Stimulated activated memory B cell treated with anti-CD40 and anti-IgM and Interleukin-4, amounts not matched to agents 10 μg/mL and 1 μg/mL and 100 μg/mL, for 72 hours (primary cell): ENCODE measurements around the gene DUS1L.

Source experiments
- ATAC-seq: fragments of 150-1000 bp; cut with Tn5 transposase; 2 replicates; pipeline ENCODE4 v1.10.0; 2021
- H3K27ac Mint-ChIP-seq: one replicate; pipeline ENCODE4 v1.8.0; 2022; ENCODE audit warnings: mild to moderate bottlenecking, mixed read lengths
- H3K27me3 Mint-ChIP-seq: one replicate; pipeline ENCODE4 v1.8.0; 2022; ENCODE audit warnings: mixed read lengths
- H3K36me3 Mint-ChIP-seq: one replicate; pipeline ENCODE4 v1.8.0; 2022; ENCODE audit warnings: mixed read lengths
- H3K4me1 Mint-ChIP-seq: one replicate; pipeline ENCODE4 v1.8.0; 2022; ENCODE audit warnings: mixed read lengths
- H3K4me3 Mint-ChIP-seq: one replicate; pipeline ENCODE4 v1.8.0; 2022; ENCODE audit warnings: mild to moderate bottlenecking, moderate library complexity, mixed read lengths
- H3K9me3 Mint-ChIP-seq: one replicate; pipeline ENCODE4 v1.8.0; 2022; ENCODE audit warnings: mixed read lengths

DUS1L gene

GRCh38 chr17:82094931-82095776 lies 29.6 kb upstream of the DUS1L start:
- H3K4me3 Mint-ChIP-seq = no peak overlapping the region
- no peaks in the 10 kb centered on the region for H3K9me3 Mint-ChIP-seq
- no peaks in the 10 kb centered on the region for H3K27me3 Mint-ChIP-seq
- H3K36me3 Mint-ChIP-seq = peaks cover 15% of the 10 kb centered on the region
- no peak overlapping the region for H3K27ac Mint-ChIP-seq
- ATAC-seq = no peak
- peaks cover 24% of the 10 kb centered on the region for H3K4me1 Mint-ChIP-seq

GRCh38 chr17:82092995-82093751 lies 27.6 kb upstream of the DUS1L start:
- no peak for ATAC-seq
- Mint-ChIP-seq H3K27ac (no peak overlapping the region), H3K4me1 (peaks cover 13% of the 10 kb centered on the region), H3K4me3 (no peak overlapping the region), H3K9me3 (no peaks in the 10 kb centered on the region), H3K27me3 (no peaks in the 10 kb centered on the region), H3K36me3 (peaks cover 19% of the 10 kb centered on the region)

- Mint-ChIP-seq H3K4me3 (no peak overlapping the region), H3K27me3 (no peaks in the 10 kb centered on the region), H3K9me3 (no peaks in the 10 kb centered on the region), H3K27ac (no peak overlapping the region), H3K4me1 (peaks cover 13% of the 10 kb centered on the region), H3K36me3 (peaks cover 21% of the 10 kb centered on the region)
- no peak for ATAC-seq
Measured at GRCh38 chr17:82092628-82092994, 27.0 kb upstream of the DUS1L start.

- Mint-ChIP-seq H3K4me1 (peaks cover 13% of the 10 kb centered on the region), H3K9me3 (no peaks in the 10 kb centered on the region), H3K4me3 (no peak overlapping the region), H3K27me3 (no peaks in the 10 kb centered on the region), H3K27ac (no peak overlapping the region), H3K36me3 (peaks cover 21% of the 10 kb centered on the region)
- ATAC-seq = no peak
Measured at GRCh38 chr17:82092094-82092586, 26.5 kb upstream of the DUS1L start.

- peaks cover 8% of the 10 kb centered on the region for H3K4me1 Mint-ChIP-seq
- no peak for ATAC-seq
- no peaks in the 10 kb centered on the region for H3K9me3 Mint-ChIP-seq
- H3K27ac Mint-ChIP-seq = no peak overlapping the region
- H3K4me3 Mint-ChIP-seq = no peak overlapping the region
- H3K36me3 Mint-ChIP-seq = peaks cover 21% of the 10 kb centered on the region
- H3K27me3 Mint-ChIP-seq = no peaks in the 10 kb centered on the region
Measured at GRCh38 chr17:82091264-82092066, 25.9 kb upstream of the DUS1L start.

- H3K27me3 Mint-ChIP-seq = no peaks in the 10 kb centered on the region
- no peak for ATAC-seq
- no peak overlapping the region for H3K4me3 Mint-ChIP-seq
- H3K9me3 Mint-ChIP-seq = no peaks in the 10 kb centered on the region
- H3K36me3 Mint-ChIP-seq = peaks cover 21% of the 10 kb centered on the region
- H3K27ac Mint-ChIP-seq = no peak overlapping the region
- H3K4me1 Mint-ChIP-seq = peaks cover under 1% of the 10 kb centered on the region
Measured at GRCh38 chr17:82090549-82091263, 25.1 kb upstream of the DUS1L start.

- Mint-ChIP-seq H3K4me3 (no peak overlapping the region), H3K4me1 (no peaks in the 10 kb centered on the region), H3K36me3 (peaks cover 24% of the 10 kb centered on the region), H3K9me3 (no peaks in the 10 kb centered on the region), H3K27me3 (no peaks in the 10 kb centered on the region), H3K27ac (no peak overlapping the region)
- ATAC-seq = no peak
Measured at GRCh38 chr17:82089723-82090548, 24.3 kb upstream of the DUS1L start.

GRCh38 chr17:82088838-82089722 lies 23.5 kb upstream of the DUS1L start:
- H3K27ac Mint-ChIP-seq = no peak overlapping the region
- no peaks in the 10 kb centered on the region for H3K9me3 Mint-ChIP-seq
- ATAC-seq = no peak
- no peaks in the 10 kb centered on the region for H3K27me3 Mint-ChIP-seq
- H3K36me3 Mint-ChIP-seq = peaks cover 33% of the 10 kb centered on the region
- H3K4me1 Mint-ChIP-seq = no peaks in the 10 kb centered on the region
- H3K4me3 Mint-ChIP-seq = no peak overlapping the region

- H3K9me3 Mint-ChIP-seq = no peaks in the 10 kb centered on the region
- H3K4me3 Mint-ChIP-seq = no peak overlapping the region
- no peak for ATAC-seq
- peaks cover 38% of the 10 kb centered on the region for H3K36me3 Mint-ChIP-seq
- H3K27ac Mint-ChIP-seq = no peak overlapping the region
- H3K4me1 Mint-ChIP-seq = no peaks in the 10 kb centered on the region
- no peaks in the 10 kb centered on the region for H3K27me3 Mint-ChIP-seq
Measured at GRCh38 chr17:82087961-82088837, 22.6 kb upstream of the DUS1L start.

- Mint-ChIP-seq H3K36me3 (peaks cover 43% of the 10 kb centered on the region), H3K27me3 (no peaks in the 10 kb centered on the region), H3K27ac (no peak overlapping the region), H3K4me1 (no peaks in the 10 kb centered on the region), H3K4me3 (no peak overlapping the region), H3K9me3 (no peaks in the 10 kb centered on the region)
- ATAC-seq = no peak
Measured at GRCh38 chr17:82086941-82087906, 21.6 kb upstream of the DUS1L start.

GRCh38 chr17:82085931-82086764 lies 20.5 kb upstream of the DUS1L start:
- Mint-ChIP-seq H3K36me3 (peaks cover 38% of the 10 kb centered on the region), H3K9me3 (no peaks in the 10 kb centered on the region), H3K4me3 (no peak overlapping the region), H3K27me3 (no peaks in the 10 kb centered on the region), H3K4me1 (no peaks in the 10 kb centered on the region), H3K27ac (no peak overlapping the region)
- no peak for ATAC-seq
